Vagina (tissue), 2 donors: ENCODE measurements around the gene SUPT20HL2.
"Not testable (repeated sequence)": the region's sequence is repeated elsewhere in the genome, so short reads cannot be mapped to it uniquely, and the experiment has no call there.

Source experiments
- CTCF ChIP-seq, 3 experiments: fragments of 450-650 bp in 2 of 3; fragments of 200-600 bp in 1 of 3; sonication (generic) in 1 of 3; IDR thresholded peaks; one replicate each; pipeline ENCODE4 v1.5.1; 2017 to 2019; ENCODE audit warnings: antibody characterized with exemption in 3 of 3, mild to moderate bottlenecking in 2 of 3, moderate library complexity in 2 of 3
- POLR2A ChIP-seq, 2 donors: fragments of 450-650 bp; IDR thresholded peaks; one replicate each; pipeline ENCODE4 v1.6.1; 2017; ENCODE audit warnings: antibody characterized with exemption in 2 of 2, mild to moderate bottlenecking in 2 of 2, moderate library complexity in 2 of 2

- TF ChIP-seq CTCF, POLR2A (IDR thresholded peaks at IDR 0.05): not testable (repeated sequence)
Measured at GRCh38 chrX:24362089-24362745, 48.3 kb upstream of the SUPT20HL2 start.
